ENCODE measurements around the gene KIF4B.

- TF ChIP-seq POLR2A (IDR thresholded peaks at IDR 0.05) (no peak), POLR2AphosphoS5 (IDR thresholded peaks at IDR 0.05) (no peak)
- TF ChIP-seq, protein P1, sequence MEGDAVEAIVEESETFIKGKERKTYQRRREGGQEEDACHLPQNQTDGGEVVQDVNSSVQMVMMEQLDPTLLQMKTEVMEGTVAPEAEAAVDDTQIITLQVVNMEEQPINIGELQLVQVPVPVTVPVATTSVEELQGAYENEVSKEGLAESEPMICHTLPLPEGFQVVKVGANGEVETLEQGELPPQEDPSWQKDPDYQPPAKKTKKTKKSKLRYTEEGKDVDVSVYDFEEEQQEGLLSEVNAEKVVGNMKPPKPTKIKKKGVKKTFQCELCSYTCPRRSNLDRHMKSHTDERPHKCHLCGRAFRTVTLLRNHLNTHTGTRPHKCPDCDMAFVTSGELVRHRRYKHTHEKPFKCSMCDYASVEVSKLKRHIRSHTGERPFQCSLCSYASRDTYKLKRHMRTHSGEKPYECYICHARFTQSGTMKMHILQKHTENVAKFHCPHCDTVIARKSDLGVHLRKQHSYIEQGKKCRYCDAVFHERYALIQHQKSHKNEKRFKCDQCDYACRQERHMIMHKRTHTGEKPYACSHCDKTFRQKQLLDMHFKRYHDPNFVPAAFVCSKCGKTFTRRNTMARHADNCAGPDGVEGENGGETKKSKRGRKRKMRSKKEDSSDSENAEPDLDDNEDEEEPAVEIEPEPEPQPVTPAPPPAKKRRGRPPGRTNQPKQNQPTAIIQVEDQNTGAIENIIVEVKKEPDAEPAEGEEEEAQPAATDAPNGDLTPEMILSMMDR (IDR thresholded peaks at IDR 0.05 in 8 of 11, conservative IDR thresholded peaks at IDR 0.05 in 3 of 11): no peak
These were observed 14.6 kb downstream of the KIF4B start for GRCh38 chr5:155027993-155028629.

Data from spleen (tissue), 7 donors.